ENCODE measurements around the gene COL5A1. TPM values are rescaled to one million over a fixed set of nuclear protein-coding genes. Genes with fewer than 3 reads are reported as not detected.
A peak's percentile ranks its signal among the peaks of the same experiment; 100 is the strongest.
"Not testable (repeated sequence)": the region's sequence is repeated elsewhere in the genome, so short reads cannot be mapped to it uniquely, and the experiment has no call there.

The COL5A1 gene
- total RNA-seq, 8 experiments from 2014 or later, result 1.9 to 141 (median 3.6) TPM

- H3K4me1 ChIP-seq (replicated peaks in 1 of 2), result no peaks in the 10 kb centered on the region
- 74 to 96% (median 91%) methylated on average over 2 to 5 of the region's 16 CpGs; no CpG with 5 or more reads in 5 of the 10 experiments for WGBS, 10 experiments
- no peak overlapping the region for H3K27ac ChIP-seq
- in situ Hi-C loops (cut with MboI; ENCODE audit: low pct_unique_long_range_greater_than_20kb in 2 of 9, low sequenced_read_pairs in 9 of 9, unreplicated experiment in 9 of 9), result no loop called here
- H3K4me3 ChIP-seq, result no peak overlapping the region
- no peak for ATAC-seq (replicated peaks in 6 of 8)
Observed at GRCh38 chr9:134846187-134846586, 204.6 kb downstream of the COL5A1 start.

DNA sequence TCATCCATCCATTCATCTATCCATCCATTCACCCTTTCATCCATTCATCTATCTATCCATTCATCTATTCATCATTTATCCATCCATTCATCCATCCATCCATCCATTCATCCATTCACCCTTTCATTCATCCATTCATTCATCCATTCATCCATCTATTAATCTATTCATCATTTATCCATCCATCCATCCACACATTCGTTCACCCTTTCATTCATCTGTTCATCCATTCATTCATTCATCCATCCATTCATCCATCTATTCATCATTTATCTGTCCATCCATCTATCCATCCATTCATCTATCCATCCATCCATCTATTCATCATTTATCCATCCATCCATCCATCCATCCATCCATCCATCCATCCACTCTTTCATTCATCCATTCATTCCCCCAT is 205.1 kb downstream of the COL5A1 start:
- WGBS, 10 experiments, result 25 to 83% (median 72%) methylated on average over 1 of the region's 1 CpG
- no peak overlapping the region for H3K27ac ChIP-seq
- no peak for ATAC-seq (replicated peaks in 6 of 8)
- H3K4me3 ChIP-seq, result no peak overlapping the region
- H3K4me1 ChIP-seq (replicated peaks in 1 of 2), result no peaks in the 10 kb centered on the region
- in situ Hi-C loops (cut with MboI; ENCODE audit: low pct_unique_long_range_greater_than_20kb in 2 of 9, low sequenced_read_pairs in 9 of 9, unreplicated experiment in 9 of 9), result no loop called here

GRCh38 chr9:134847138-134847537 is 205.5 kb downstream of the COL5A1 start:
- Histone ChIP-seq H3K27ac (no peak overlapping the region), H3K4me3 (no peak overlapping the region), H3K4me1 (replicated peaks in 1 of 2) (no peaks in the 10 kb centered on the region)
- in situ Hi-C loops (cut with MboI; ENCODE audit: low pct_unique_long_range_greater_than_20kb in 2 of 9, low sequenced_read_pairs in 9 of 9, unreplicated experiment in 9 of 9), result no loop called here
- no peak for ATAC-seq (replicated peaks in 6 of 8)
- WGBS, 10 experiments, result 14 to 100% (median 77%) methylated on average over 1 to 3 of the region's 3 CpGs; no CpG with 5 or more reads in 3 of the 10 experiments

DNA sequence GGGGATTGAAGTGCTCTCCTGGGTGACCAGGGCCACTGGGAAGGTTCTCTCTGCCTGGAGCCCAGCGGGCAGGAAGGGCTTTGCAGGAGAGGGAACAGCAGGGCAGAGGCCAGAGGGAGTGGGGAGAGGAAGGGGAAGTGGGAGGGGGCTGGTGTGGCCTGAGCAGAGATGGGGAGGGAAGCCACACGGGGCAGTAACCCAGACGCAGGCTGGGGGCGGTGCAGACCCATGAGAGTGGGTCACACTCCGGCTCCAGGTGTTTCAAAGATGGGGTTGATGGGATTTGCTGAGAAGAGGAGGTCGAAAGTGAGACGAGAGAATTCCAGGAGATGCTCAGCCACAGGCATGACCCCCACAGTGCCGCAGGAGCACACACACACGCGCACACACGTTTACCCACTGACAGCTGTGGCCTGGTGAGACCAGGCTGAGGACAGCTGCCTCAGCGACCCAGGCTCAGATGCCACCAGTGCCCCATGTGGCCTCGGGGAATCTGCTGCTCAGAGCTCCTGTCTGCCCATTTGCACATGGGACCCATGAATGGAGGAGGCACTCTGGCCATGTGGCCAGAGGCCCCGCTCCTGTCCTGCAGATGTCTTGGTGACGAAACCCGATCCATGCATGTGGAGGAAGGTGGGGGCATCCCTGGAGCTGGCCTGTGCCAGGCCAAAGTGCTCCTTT is 206.3 kb downstream of the COL5A1 start:
- no peak overlapping the region for H3K27ac ChIP-seq
- WGBS, 10 experiments, result 40 to 100% (median 80%) methylated on average over 1 to 6 of the region's 16 CpGs; no CpG with 5 or more reads in 5 of the 10 experiments
- in situ Hi-C loops (cut with MboI; ENCODE audit: low pct_unique_long_range_greater_than_20kb in 2 of 9, low sequenced_read_pairs in 9 of 9, unreplicated experiment in 9 of 9), result no loop called here
- peak in 1 of 8 experiments; percentile 13 for ATAC-seq (replicated peaks in 6 of 8)
- H3K4me1 ChIP-seq (replicated peaks in 1 of 2), result no peaks in the 10 kb centered on the region
- H3K4me3 ChIP-seq, result no peak overlapping the region

DNA sequence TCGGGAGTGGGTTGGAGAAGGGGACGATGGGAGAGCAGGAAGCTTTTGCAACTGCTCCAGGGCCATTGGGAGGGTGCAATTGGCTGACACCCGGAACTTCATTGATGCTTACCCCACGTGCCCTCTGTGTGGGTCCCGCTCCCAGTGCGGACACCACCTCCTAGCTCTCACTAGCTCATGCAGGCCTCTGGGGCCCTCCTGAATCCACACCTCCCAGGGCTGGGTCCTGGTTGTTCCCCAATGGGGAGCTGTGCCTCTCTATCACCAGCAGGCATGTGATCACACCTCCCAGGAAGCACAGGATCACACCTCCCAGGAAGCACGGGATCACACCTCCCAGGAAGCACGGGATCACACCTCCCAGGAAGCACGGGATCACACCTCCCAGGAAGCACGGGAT is 206.9 kb downstream of the COL5A1 start:
- Histone ChIP-seq H3K4me1 (replicated peaks in 1 of 2) (no peaks in the 10 kb centered on the region), H3K27ac (no peak overlapping the region), H3K4me3 (no peak overlapping the region)
- ATAC-seq (replicated peaks in 6 of 8), result no peak
- 40 to 100% (median 73%) methylated on average over 1 to 6 of the region's 10 CpGs; no CpG with 5 or more reads in 6 of the 10 experiments for WGBS, 10 experiments
- in situ Hi-C loops (cut with MboI; ENCODE audit: low pct_unique_long_range_greater_than_20kb in 2 of 9, low sequenced_read_pairs in 9 of 9, unreplicated experiment in 9 of 9), result no loop called here

GRCh38 chr9:134850611-134851010 is 209.0 kb downstream of the COL5A1 start:
- in situ Hi-C loops (cut with MboI; ENCODE audit: low pct_unique_long_range_greater_than_20kb in 2 of 9, low sequenced_read_pairs in 9 of 9, unreplicated experiment in 9 of 9), result no loop called here
- no peak for ATAC-seq (replicated peaks in 6 of 8)
- H3K27ac ChIP-seq, result no peak overlapping the region
- no peak overlapping the region for H3K4me3 ChIP-seq
- WGBS, 10 experiments, result 60 to 100% methylated on average over 1 to 3 of the region's 9 CpGs; no CpG with 5 or more reads in 8 of the 10 experiments
- H3K4me1 ChIP-seq (replicated peaks in 1 of 2), result no peaks in the 10 kb centered on the region

GRCh38 chr9:134851020-134851419 is 209.4 kb downstream of the COL5A1 start:
- H3K27ac ChIP-seq, result no peak overlapping the region

DNA sequence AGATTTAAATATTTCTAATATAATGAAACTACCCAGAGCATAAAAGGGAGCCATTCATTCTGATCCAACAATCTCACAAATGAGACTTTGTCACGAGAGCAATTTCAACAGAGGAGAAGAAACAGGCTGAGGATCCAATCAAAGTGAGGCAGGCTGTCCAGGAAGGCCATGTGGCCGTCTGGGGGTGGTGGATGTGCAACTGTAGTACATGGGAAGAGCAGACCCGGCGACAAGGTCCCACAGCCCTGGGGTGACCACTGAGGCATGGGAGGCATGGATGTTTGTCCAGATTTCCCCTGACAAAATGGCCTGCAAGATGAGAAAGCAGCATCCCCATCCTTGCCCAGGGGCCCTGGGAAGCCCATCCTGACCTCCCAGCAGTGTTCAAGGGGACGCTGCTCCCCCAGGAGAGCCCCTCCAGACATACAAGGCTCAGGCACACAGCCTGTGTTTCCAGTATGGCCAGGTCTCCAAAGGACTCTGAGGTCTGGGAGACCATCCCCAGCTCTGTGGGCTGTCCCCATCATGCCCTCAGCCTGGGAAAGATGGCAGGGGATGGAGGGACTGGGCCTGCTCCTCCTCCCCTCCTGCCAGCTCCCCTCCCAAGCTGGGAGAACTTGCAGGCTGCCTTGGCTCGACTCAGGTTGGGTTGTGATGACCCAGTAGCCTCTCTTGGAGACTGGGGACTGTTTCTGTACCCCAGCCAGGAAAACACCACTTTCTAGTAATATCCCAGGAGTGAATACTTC is 211.5 kb downstream of the COL5A1 start:
- WGBS, 10 experiments, result 0 to 48% (median 40%) methylated on average over 2 of the region's 6 CpGs; no CpG with 5 or more reads in 7 of the 10 experiments
- in situ Hi-C loops (cut with MboI; ENCODE audit: low pct_unique_long_range_greater_than_20kb in 2 of 9, low sequenced_read_pairs in 9 of 9, unreplicated experiment in 9 of 9), result no loop called here

More at GRCh38 chr9:134851020-134851419, 209.4 kb downstream of the COL5A1 start:
- in situ Hi-C loops (cut with MboI; ENCODE audit: low pct_unique_long_range_greater_than_20kb in 2 of 9, low sequenced_read_pairs in 9 of 9, unreplicated experiment in 9 of 9), result no loop called here
- no peak for ATAC-seq (replicated peaks in 6 of 8)
- 80 to 89% (median 80%) methylated on average over 1 to 7 of the region's 12 CpGs; no CpG with 5 or more reads in 7 of the 10 experiments for WGBS, 10 experiments
- Histone ChIP-seq H3K4me3 (no peak overlapping the region), H3K4me1 (replicated peaks in 1 of 2) (no peaks in the 10 kb centered on the region)

GRCh38 chr9:134853893-134854292 is 212.3 kb downstream of the COL5A1 start:
- no peak for ATAC-seq (replicated peaks in 6 of 8)
- 47 to 100% (median 71%) methylated on average over 1 to 6 of the region's 6 CpGs; no CpG with 5 or more reads in 4 of the 10 experiments for WGBS, 10 experiments
- no peak overlapping the region for H3K4me3 ChIP-seq
- no peak overlapping the region for H3K27ac ChIP-seq
- H3K4me1 ChIP-seq (replicated peaks in 1 of 2), result no peaks in the 10 kb centered on the region
- in situ Hi-C loops (cut with MboI; ENCODE audit: low pct_unique_long_range_greater_than_20kb in 2 of 9, low sequenced_read_pairs in 9 of 9, unreplicated experiment in 9 of 9), result no loop called here

More for the DNA sequence above, 211.5 kb downstream of the COL5A1 start:
- Histone ChIP-seq H3K27ac (no peak overlapping the region), H3K4me1 (replicated peaks in 1 of 2) (no peaks in the 10 kb centered on the region), H3K4me3 (no peak overlapping the region)
- no peak for ATAC-seq (replicated peaks in 6 of 8)

- ATAC-seq (replicated peaks in 6 of 8), result no peak
- WGBS, 10 experiments, result 95 to 100% (median 100%) methylated on average over 1 to 8 of the region's 11 CpGs; no CpG with 5 or more reads in 7 of the 10 experiments
- Histone ChIP-seq H3K4me3 (no peak overlapping the region), H3K4me1 (replicated peaks in 1 of 2) (no peaks in the 10 kb centered on the region), H3K27ac (no peak overlapping the region)
- in situ Hi-C loops (cut with MboI; ENCODE audit: low pct_unique_long_range_greater_than_20kb in 2 of 9, low sequenced_read_pairs in 9 of 9, unreplicated experiment in 9 of 9), result no loop called here
Observed at GRCh38 chr9:134854541-134854981, 213.0 kb downstream of the COL5A1 start.

GRCh38 chr9:134855231-134855899 is 213.8 kb downstream of the COL5A1 start:
- no peak for ATAC-seq (replicated peaks in 6 of 8)
- WGBS, 10 experiments, result 33 to 80% (median 60%) methylated on average over 1 to 6 of the region's 18 CpGs; no CpG with 5 or more reads in 5 of the 10 experiments
- no peak overlapping the region for H3K27ac ChIP-seq
- H3K4me1 ChIP-seq (replicated peaks in 1 of 2), result no peaks in the 10 kb centered on the region
- no peak overlapping the region for H3K4me3 ChIP-seq
- in situ Hi-C loops (cut with MboI; ENCODE audit: low pct_unique_long_range_greater_than_20kb in 2 of 9, low sequenced_read_pairs in 9 of 9, unreplicated experiment in 9 of 9), result no loop called here

- Histone ChIP-seq H3K4me3 (no peak overlapping the region), H3K4me1 (replicated peaks in 1 of 2) (no peaks in the 10 kb centered on the region), H3K27ac (no peak overlapping the region)
- no peak for ATAC-seq (replicated peaks in 6 of 8)
- in situ Hi-C loops (cut with MboI; ENCODE audit: low pct_unique_long_range_greater_than_20kb in 2 of 9, low sequenced_read_pairs in 9 of 9, unreplicated experiment in 9 of 9), result no loop called here
- WGBS, 10 experiments, result 46 to 92% (median 66%) methylated on average over 1 to 5 of the region's 9 CpGs; no CpG with 5 or more reads in 4 of the 10 experiments
Observed at GRCh38 chr9:134855900-134856377, 214.3 kb downstream of the COL5A1 start.

DNA sequence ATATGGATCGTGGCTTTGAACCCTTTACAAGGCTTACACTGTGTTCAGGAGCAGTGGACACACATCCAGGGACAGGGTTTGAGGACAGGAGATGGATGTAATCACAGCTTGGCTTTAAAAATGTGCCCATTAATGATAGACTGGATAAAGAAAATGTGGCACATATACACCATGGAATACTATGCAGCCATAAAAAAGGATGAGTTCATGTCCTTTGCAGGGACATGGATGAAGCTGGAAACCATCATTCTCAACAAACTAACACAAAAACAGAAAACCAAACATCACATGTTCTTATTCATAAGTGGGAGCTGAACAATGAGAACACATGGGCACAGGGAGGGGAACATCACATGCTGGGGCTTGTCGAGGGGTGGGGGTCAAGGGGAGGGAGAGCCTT is 215.8 kb downstream of the COL5A1 start:
- H3K4me1 ChIP-seq (replicated peaks in 1 of 2); H3K27ac ChIP-seq; in situ Hi-C loops (cut with MboI; ENCODE audit: low pct_unique_long_range_greater_than_20kb in 2 of 9, low sequenced_read_pairs in 9 of 9, unreplicated experiment in 9 of 9); ATAC-seq (replicated peaks in 6 of 8); H3K4me3 ChIP-seq: not testable (repeated sequence)
- 86 to 100% methylated on average over 1 of the region's 2 CpGs; no CpG with 5 or more reads in 8 of the 10 experiments for WGBS, 10 experiments

Data from motor neuron (in vitro differentiated cells).